Transverse colon (tissue), 4 donors: ENCODE results near the gene GNAT1. TPM values are rescaled to one million over a fixed set of nuclear protein-coding genes. Genes with fewer than 3 reads are reported as not detected.

Source experiments
- DNase-seq: peaks from one replicate; pipeline ENCODE4 v3.0.0-alpha.2; 2019
- H3K27ac ChIP-seq, 4 donors: fragments of 200-600 bp; sonication (generic); 2 replicates each; pipeline ENCODE4 v1.5.1; 2016 to 2018; ENCODE audit warnings: inconsistent platforms in 4 of 4
- H3K27me3 ChIP-seq: fragments of 200-600 bp; sonication (generic); 2 replicates; pipeline ENCODE4 v1.5.1; 2017; ENCODE audit warnings: inconsistent platforms
- H3K36me3 ChIP-seq, 4 donors: fragments of 200-600 bp; sonication (generic); 2 replicates each; pipeline ENCODE4 v1.5.1; 2017 to 2019; ENCODE audit warnings: inconsistent platforms in 4 of 4
- H3K4me1 ChIP-seq, 4 donors: fragments of 200-600 bp; sonication (generic); 2 replicates each; pipeline ENCODE4 v1.5.1; 2017 to 2020; ENCODE audit warnings: inconsistent platforms in 4 of 4
- H3K4me3 ChIP-seq, 4 donors: fragments of 200-600 bp; sonication (generic); 1 replicate in 1 of 4; 2 replicates in 3 of 4; pipeline versions ENCODE4 v1.5.1 to v1.6.1; 2017 to 2019; ENCODE audit warnings: inconsistent platforms in 4 of 4
- H3K9me3 ChIP-seq, 2 donors: fragments of 200-600 bp; sonication (generic); 2 replicates each; pipeline ENCODE4 v1.5.1; 2017 to 2019; ENCODE audit warnings: inconsistent platforms in 2 of 2
- CTCF ChIP-seq, 5 experiments: fragments of 200-600 bp in 3 of 5; fragments of 450-650 bp in 2 of 5; sonication (generic) in 3 of 5; IDR thresholded peaks; 1 replicate in 2 of 5; 2 replicates in 3 of 5; pipeline ENCODE4 v1.5.1; 2016 to 2017; ENCODE audit warnings: antibody characterized with exemption in 5 of 5, inconsistent platforms in 3 of 5, mild to moderate bottlenecking in 2 of 5, moderate library complexity in 1 of 5
- EP300 ChIP-seq: sonication (generic); formaldehyde crosslinking; IDR thresholded peaks from one replicate; pipeline ENCODE4 v1.6.1; 2017; ENCODE audit warnings: antibody characterized with exemption, low read depth
- POLR2A ChIP-seq: fragments of 450-650 bp; IDR thresholded peaks from one replicate; pipeline ENCODE4 v1.6.1; 2016; ENCODE audit warnings: antibody characterized with exemption, mild to moderate bottlenecking, moderate library complexity
- POLR2AphosphoS5 ChIP-seq, 3 donors: sonication (generic); formaldehyde crosslinking; IDR thresholded peaks; one replicate each; pipeline ENCODE4 v1.6.1; 2016; ENCODE audit warnings: antibody characterized with exemption in 3 of 3
- WGBS, 2 donors: methylation state at CpG; one replicate each; pipeline ENCODE4 v1.1.5; 2018; ENCODE audit warnings: low coverage in 1 of 2; 5-methylcytosine and 5-hydroxymethylcytosine counted together
- in situ Hi-C, 4 donors: fragments of 200-750 bp; cut with MboI; loops; one replicate each; pipeline versions ENCODE4 v1.15.0 to v1.15.1; 2017; ENCODE audit warnings: low sequenced_read_pairs in 3 of 4, low pct_ligation_motif_present in 1 of 4, low pct_unique_long_range_greater_than_20kb in 1 of 4
- intact Hi-C: fragments of 100-400 bp; cut with DNase I; formaldehyde crosslinking; loops from one replicate; pipeline ENCODE4 v1.15.1; 2023; ENCODE audit warnings: low total_unique reads
- total RNA-seq, 4 donors: library from RNA; depleted of rRNA; stranded (reverse); fragments of >200 nt; gene quantifications; one replicate each; pipeline ENCODE4 v1.1.0, GENCODE V29; 2016

Gene GNAT1
- total RNA-seq, 4 donors from 2014 or later, result not detected

GRCh38 chr3:50203809-50204803 lies 12.7 kb downstream of the GNAT1 start:
- TF ChIP-seq POLR2A, result no peak
- no peak for TF ChIP-seq EP300
- TF ChIP-seq POLR2AphosphoS5 (IDR thresholded peaks at IDR 0.05), result no peak
- no peak for TF ChIP-seq CTCF (IDR thresholded peaks at IDR 0.05)
- Histone ChIP-seq H3K36me3 (no peaks in the 10 kb centered on the region), H3K27ac (no peak overlapping the region), H3K4me3 (no peak overlapping the region), H3K27me3 (peaks cover 78% of the 10 kb centered on the region), H3K4me1 (peaks cover 10 to 14% (median 12%) of the 10 kb centered on the region in 4 donors), H3K9me3 (no peaks in the 10 kb centered on the region)
- intact Hi-C loops (no loop called here), in situ Hi-C loops (no loop called here)
- no peak for DNase-seq
- WGBS, 2 donors, result 40 to 61% methylated on average over 1 to 12 of the region's 12 CpGs

GRCh38 chr3:50204804-50205412 lies 13.5 kb downstream of the GNAT1 start, which contains the start of gene SLC38A3:
TSS of gene SLC38A3 (plus strand) at chr3:50205271. CDS start at chr3:50214200, 8,929 bp downstream.
- 2% methylated on average over 26 of the region's 41 CpGs; no CpG with 5 or more reads in 1 of the 2 donors for WGBS, 2 donors
- peaks cover 10 to 14% (median 12%) of the 10 kb centered on the region in 4 donors for H3K4me1 ChIP-seq
- DNase-seq, result no peak
- H3K27me3 ChIP-seq, result peaks cover 70% of the 10 kb centered on the region
- no peaks in the 10 kb centered on the region for H3K36me3 ChIP-seq
- H3K27ac ChIP-seq, result no peak within 1 kb of the TSS
- peak within 1 kb of the TSS in 3 of 4 donors; percentile 4 to 42 (median 30) for H3K4me3 ChIP-seq
- no peaks in the 10 kb centered on the region for H3K9me3 ChIP-seq
- in situ Hi-C loops, result no loop called here
- TF ChIP-seq EP300, result no peak
- intact Hi-C loops, result no loop called here

GRCh38 chr3:50205413-50206276 lies 14.2 kb downstream of the GNAT1 start:
- Histone ChIP-seq H3K27me3 (peaks cover 66% of the 10 kb centered on the region), H3K4me1 (peaks cover 10 to 14% (median 12%) of the 10 kb centered on the region in 4 donors), H3K9me3 (no peaks in the 10 kb centered on the region), H3K4me3 (peak overlapping the region in 3 of 4 donors; percentile 4 to 42 (median 30)), H3K36me3 (no peaks in the 10 kb centered on the region), H3K27ac (no peak overlapping the region)
- intact Hi-C loops (no loop called here), in situ Hi-C loops (no loop called here)
- peak; percentile 26 for DNase-seq
- 3% methylated on average over 33 of the region's 67 CpGs; no CpG with 5 or more reads in 1 of the 2 donors for WGBS, 2 donors
- TF ChIP-seq CTCF (IDR thresholded peaks at IDR 0.05), result no peak
- TF ChIP-seq POLR2A, result no peak
- no peak for TF ChIP-seq EP300
- no peak for TF ChIP-seq POLR2AphosphoS5 (IDR thresholded peaks at IDR 0.05)

- TF ChIP-seq CTCF (IDR thresholded peaks at IDR 0.05) (no peak), EP300 (no peak), POLR2A (no peak), POLR2AphosphoS5 (IDR thresholded peaks at IDR 0.05) (no peak)
- WGBS, 2 donors, result 94 to 100% methylated on average over 3 to 17 of the region's 17 CpGs
- Histone ChIP-seq H3K9me3 (no peaks in the 10 kb centered on the region), H3K36me3 (no peaks in the 10 kb centered on the region), H3K27me3 (peaks cover 47% of the 10 kb centered on the region), H3K27ac (no peak overlapping the region), H3K4me3 (no peak overlapping the region), H3K4me1 (peaks cover 10 to 14% (median 12%) of the 10 kb centered on the region in 4 donors)
- in situ Hi-C loops (no loop called here), intact Hi-C loops (no loop called here)
- no peak for DNase-seq
Observed at GRCh38 chr3:50207359-50208042, 16.1 kb downstream of the GNAT1 start.
